Muscle layer of colon (tissue), 2 donors: ENCODE measurements around the gene C1orf105.

Source experiments
- H3K27ac ChIP-seq: one replicate; pipeline ENCODE4 v1.7.0; 2013; ENCODE audit warnings: low read depth, mild to moderate bottlenecking, low read length, moderate library complexity
- H3K27me3 ChIP-seq, 2 donors: one replicate each; pipeline ENCODE4 v1.7.0; 2013; ENCODE audit warnings: low read length in 2 of 2, mild to moderate bottlenecking in 2 of 2; ENCODE audit not compliant: insufficient read depth in 2 of 2, control insufficient read depth in 1 of 2
- H3K36me3 ChIP-seq: one replicate; pipeline ENCODE4 v1.7.0; 2013; ENCODE audit warnings: mild to moderate bottlenecking, low read length; ENCODE audit not compliant: insufficient read depth
- H3K4me1 ChIP-seq: one replicate; pipeline ENCODE4 v1.7.0; 2013; ENCODE audit warnings: mild to moderate bottlenecking, low read length; ENCODE audit not compliant: insufficient read depth
- H3K4me3 ChIP-seq, 2 donors: one replicate each; pipeline ENCODE4 v1.7.0; 2013; ENCODE audit warnings: low read length in 2 of 2, low read depth in 1 of 2, mild to moderate bottlenecking in 1 of 2, moderate library complexity in 1 of 2
- H3K9ac ChIP-seq: one replicate; pipeline ENCODE4 v1.7.0; 2013; ENCODE audit warnings: low read length
- H3K9me3 ChIP-seq: one replicate; pipeline ENCODE4 v1.7.0; 2013; ENCODE audit warnings: mild to moderate bottlenecking, low read length
- donor health status: abdominal sarcoma.
- donor health status: Adenocarcinoma of cecum.

Gene C1orf105

DNA sequence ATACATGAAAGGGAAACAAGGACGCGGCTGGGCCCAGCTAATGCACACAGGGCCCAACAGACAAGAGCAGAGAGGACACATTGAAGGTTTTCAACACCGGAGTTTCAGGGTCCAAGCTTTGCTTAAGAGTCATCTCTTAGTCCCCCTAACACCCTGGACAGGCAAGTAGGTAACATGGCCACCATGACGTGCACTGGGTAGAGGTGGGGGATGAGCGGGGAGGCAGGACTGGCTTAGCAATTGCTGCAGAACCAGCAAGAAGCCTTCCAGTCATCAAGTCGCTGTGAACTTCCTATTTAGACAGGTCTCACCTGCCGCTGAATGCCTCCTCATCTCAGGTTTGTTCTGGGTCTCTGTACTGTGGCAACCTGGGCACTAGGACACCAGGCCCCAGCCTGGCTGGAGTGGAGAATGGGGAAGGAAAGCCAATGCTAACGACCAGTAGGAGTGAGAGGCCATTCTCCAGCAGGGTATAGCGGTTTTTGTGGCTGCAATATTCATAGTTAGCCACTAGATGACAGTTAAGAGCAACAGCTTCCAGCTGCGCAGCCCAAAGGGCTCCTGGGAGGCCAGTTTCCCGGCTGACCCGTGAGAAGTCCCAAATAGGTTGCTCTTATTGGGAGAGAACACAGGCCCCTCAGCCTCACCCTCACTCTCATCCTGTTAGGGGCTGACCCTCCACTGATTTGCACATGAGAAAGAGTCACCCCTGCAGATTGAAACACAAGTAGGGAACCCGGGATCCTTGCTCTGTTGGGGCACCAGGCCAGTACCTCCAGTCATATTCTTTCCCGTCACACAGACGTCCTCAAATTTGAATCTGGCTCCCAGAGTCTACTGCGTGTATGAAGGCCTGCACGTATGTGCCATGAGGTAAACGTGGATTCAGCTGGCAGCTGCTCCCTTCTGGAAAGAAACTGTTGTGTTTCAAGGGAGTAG lies 29.4 kb downstream of the C1orf105 start:
- H3K4me3 ChIP-seq = peak overlapping the region; percentile 15 to 21
- no peaks in the 10 kb centered on the region for H3K9me3 ChIP-seq
- H3K27me3 ChIP-seq = no peaks in the 10 kb centered on the region
- H3K9ac ChIP-seq = no peak overlapping the region
- no peaks in the 10 kb centered on the region for H3K36me3 ChIP-seq
- no peak overlapping the region for H3K27ac ChIP-seq
- no peaks in the 10 kb centered on the region for H3K4me1 ChIP-seq

DNA sequence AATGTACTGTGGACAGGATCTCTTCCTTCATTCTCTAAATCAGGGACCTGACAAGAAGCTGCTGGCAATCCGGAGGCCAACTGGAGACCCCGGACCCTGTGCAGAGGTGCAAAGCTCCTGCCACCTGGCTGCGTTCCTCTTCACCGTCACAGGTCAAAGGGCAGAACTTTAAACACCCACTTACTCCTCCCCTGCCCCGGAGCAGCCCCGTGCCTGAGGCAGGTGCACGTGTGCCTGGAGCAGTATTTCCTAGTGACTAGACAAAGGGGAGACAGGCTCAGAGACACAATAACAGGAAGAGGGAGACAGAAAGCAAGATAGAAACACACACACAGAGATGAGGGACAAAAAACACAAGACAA lies 30.0 kb downstream of the C1orf105 start:
- Histone ChIP-seq H3K4me3 (peak overlapping the region in 1 of 2 donors; percentile 21), H3K9ac (no peak overlapping the region), H3K27ac (no peak overlapping the region)

DNA sequence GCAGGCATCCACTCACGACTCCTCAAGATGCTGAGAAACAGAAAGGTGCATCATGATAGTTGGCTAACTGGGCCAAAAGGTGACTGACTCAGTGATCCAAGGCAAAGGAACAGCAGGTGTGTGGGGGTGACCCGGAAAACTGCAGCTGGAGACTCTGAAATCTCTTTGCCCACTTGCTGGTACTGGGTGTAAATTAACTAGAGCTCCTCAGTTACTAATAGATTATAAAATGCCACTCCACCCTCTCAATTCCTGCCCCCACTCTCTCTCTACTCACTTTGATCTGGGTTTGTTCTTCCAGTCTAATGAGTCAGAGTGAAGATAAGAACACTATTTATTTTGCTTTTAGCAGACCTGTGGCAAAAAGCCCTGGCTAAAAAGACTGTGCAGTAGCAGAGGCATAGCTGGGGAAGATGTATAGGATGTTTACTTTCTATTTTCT lies 30.5 kb downstream of the C1orf105 start:
- no peaks in the 10 kb centered on the region for H3K4me1 ChIP-seq
- H3K36me3 ChIP-seq = no peaks in the 10 kb centered on the region
- H3K9me3 ChIP-seq = no peaks in the 10 kb centered on the region
- no peaks in the 10 kb centered on the region for H3K27me3 ChIP-seq
- no peak overlapping the region for H3K9ac ChIP-seq
- no peak overlapping the region for H3K4me3 ChIP-seq
- no peak overlapping the region for H3K27ac ChIP-seq

More for the DNA sequence above, 30.0 kb downstream of the C1orf105 start:
- H3K27me3 ChIP-seq = no peaks in the 10 kb centered on the region
- no peaks in the 10 kb centered on the region for H3K9me3 ChIP-seq
- no peaks in the 10 kb centered on the region for H3K36me3 ChIP-seq
- H3K4me1 ChIP-seq = no peaks in the 10 kb centered on the region

- H3K4me1 ChIP-seq = no peaks in the 10 kb centered on the region
- H3K9me3 ChIP-seq = no peaks in the 10 kb centered on the region
- H3K27ac ChIP-seq = no peak overlapping the region
- no peak overlapping the region for H3K9ac ChIP-seq
- no peaks in the 10 kb centered on the region for H3K27me3 ChIP-seq
- H3K4me3 ChIP-seq = no peak overlapping the region
- H3K36me3 ChIP-seq = no peaks in the 10 kb centered on the region
Observed at GRCh38 chr1:172452536-172453152, 32.2 kb downstream of the C1orf105 start.

DNA sequence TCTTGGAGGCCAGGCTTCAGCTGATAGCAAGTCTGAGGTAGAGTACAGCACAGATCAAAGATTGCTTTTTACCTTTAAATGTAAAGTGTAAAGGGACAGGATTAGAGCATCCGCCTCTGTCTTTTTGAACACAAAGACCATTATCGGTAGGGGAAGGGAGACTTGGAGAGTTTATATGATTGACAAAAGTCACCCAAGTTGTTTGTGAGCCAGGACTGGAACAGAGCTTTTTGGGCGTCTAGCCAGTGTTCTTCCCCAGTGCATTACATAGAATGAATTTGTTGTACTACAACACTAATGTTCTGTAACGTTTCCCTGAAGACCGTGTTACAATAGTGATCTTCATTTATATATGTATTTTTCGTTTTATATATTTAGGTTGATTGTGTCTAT lies 32.7 kb downstream of the C1orf105 start:
- H3K27ac ChIP-seq = no peak overlapping the region
- no peaks in the 10 kb centered on the region for H3K9me3 ChIP-seq
- H3K4me1 ChIP-seq = no peaks in the 10 kb centered on the region
- no peak overlapping the region for H3K9ac ChIP-seq
- no peaks in the 10 kb centered on the region for H3K36me3 ChIP-seq
- H3K27me3 ChIP-seq = no peaks in the 10 kb centered on the region
- no peak overlapping the region for H3K4me3 ChIP-seq

DNA sequence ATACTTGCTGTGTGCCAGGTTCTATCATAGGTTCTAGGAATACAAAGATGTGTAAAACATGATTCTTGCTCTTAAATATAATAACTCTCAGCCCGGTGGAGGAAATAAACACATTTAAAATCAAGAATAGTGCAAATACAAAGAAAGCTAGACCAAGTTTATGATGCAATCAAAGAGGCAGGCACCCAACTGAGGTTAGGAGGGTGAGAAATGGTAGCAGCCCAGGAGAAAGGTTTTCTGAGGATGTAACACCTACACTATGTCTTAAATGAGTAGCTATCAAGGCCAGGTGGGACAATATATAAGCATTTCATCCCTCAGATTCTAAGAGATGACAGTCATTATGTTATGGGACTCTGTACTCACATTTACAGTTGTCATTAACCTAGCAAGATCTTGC lies 33.1 kb downstream of the C1orf105 start:
- Histone ChIP-seq H3K4me1 (no peaks in the 10 kb centered on the region), H3K4me3 (no peak overlapping the region), H3K9ac (no peak overlapping the region), H3K27me3 (no peaks in the 10 kb centered on the region), H3K27ac (no peak overlapping the region), H3K36me3 (no peaks in the 10 kb centered on the region), H3K9me3 (no peaks in the 10 kb centered on the region)

DNA sequence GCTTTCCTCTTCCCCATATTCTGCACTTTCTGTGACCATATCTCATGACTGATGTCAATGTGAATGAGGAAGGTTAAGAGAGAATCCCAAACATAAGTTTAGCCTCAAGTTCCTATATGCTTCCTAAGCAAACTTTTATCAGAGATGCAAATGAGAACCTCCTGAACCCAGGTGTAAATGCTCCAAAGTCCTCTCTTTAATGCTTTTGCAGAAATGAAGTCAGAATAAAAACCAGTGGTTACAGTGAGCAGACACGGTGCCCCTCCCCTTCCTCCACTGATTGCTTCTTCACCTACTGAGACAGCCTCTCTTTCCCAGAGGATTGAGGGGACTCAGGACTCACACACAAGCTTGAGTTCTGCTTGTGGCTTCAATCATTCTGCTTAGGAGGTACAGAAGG lies 35.0 kb downstream of the C1orf105 start:
- H3K4me1 ChIP-seq = no peaks in the 10 kb centered on the region
- no peaks in the 10 kb centered on the region for H3K27me3 ChIP-seq
- H3K9me3 ChIP-seq = no peaks in the 10 kb centered on the region
- no peak overlapping the region for H3K27ac ChIP-seq
- H3K4me3 ChIP-seq = no peak overlapping the region
- H3K36me3 ChIP-seq = no peaks in the 10 kb centered on the region
- no peak overlapping the region for H3K9ac ChIP-seq

DNA sequence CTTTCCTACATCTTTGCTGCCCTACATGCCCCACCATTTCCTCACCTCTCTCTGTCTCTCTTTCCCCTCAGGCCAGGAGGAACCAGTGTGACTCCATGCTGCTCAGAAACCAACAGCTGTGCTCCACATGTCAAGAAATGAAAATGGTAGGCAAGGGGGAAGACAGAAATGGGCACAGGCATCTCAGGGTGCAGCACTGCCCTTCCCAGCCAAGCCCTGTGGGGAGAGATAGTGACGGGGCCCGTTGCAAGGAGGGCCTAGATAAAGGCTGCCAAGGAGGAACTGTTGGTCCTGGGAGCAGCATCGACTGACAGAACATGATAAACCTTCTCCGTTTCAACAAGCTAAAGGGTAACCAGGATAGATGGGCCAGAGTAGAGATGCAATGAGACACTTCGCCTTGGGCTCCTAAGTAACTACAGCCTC lies 35.9 kb downstream of the C1orf105 start:
- H3K9me3 ChIP-seq = no peaks in the 10 kb centered on the region
- no peak overlapping the region for H3K27ac ChIP-seq
- H3K4me1 ChIP-seq = no peaks in the 10 kb centered on the region
- H3K27me3 ChIP-seq = no peaks in the 10 kb centered on the region
- no peak overlapping the region for H3K4me3 ChIP-seq
- no peak overlapping the region for H3K9ac ChIP-seq
- no peaks in the 10 kb centered on the region for H3K36me3 ChIP-seq

DNA sequence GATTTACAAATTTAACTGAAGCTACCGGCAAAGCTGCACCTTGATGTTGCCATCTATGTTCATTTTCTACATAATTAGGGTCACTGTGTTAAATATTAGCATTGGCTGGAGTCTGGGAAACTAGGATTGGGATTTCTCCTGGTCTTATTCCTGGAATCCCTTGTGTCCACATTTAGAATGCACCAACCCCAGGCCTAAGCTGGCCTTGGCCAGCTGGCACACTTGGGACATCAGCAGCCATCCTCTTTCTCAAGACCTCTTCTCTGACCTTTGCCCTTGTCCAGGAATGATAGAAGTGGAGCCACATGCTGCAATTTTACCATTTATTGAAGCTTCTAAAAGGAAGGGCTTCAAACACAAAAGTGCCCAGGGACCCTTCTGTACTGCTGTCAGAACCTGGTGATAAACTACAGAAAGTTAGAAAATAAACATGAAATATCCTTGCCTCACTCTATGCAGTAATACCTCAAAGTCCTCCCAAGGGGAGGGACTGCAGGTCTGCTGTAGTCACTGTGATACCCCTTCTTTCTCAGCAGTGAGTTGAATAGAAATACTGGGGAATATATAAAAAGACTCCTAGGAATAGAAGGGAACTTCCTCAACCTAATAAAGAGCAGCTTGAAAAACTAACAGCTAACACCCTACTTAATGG lies 37.1 kb downstream of the C1orf105 start:
- Histone ChIP-seq H3K9ac (no peak overlapping the region), H3K4me3 (no peak overlapping the region), H3K27ac (no peak overlapping the region), H3K27me3 (no peaks in the 10 kb centered on the region), H3K9me3 (no peaks in the 10 kb centered on the region), H3K4me1 (no peaks in the 10 kb centered on the region), H3K36me3 (no peaks in the 10 kb centered on the region)

GRCh38 chr1:172460177-172460576 lies 39.7 kb downstream of the C1orf105 start:
- Histone ChIP-seq H3K4me1 (no peaks in the 10 kb centered on the region), H3K36me3 (no peaks in the 10 kb centered on the region), H3K9me3 (no peaks in the 10 kb centered on the region), H3K27ac (no peak overlapping the region), H3K27me3 (no peaks in the 10 kb centered on the region), H3K4me3 (no peak overlapping the region), H3K9ac (no peak overlapping the region)

- Histone ChIP-seq H3K9ac (no peak overlapping the region), H3K36me3 (no peaks in the 10 kb centered on the region), H3K27me3 (no peaks in the 10 kb centered on the region), H3K9me3 (no peaks in the 10 kb centered on the region), H3K4me3 (no peak overlapping the region), H3K27ac (no peak overlapping the region), H3K4me1 (no peaks in the 10 kb centered on the region)
Observed at GRCh38 chr1:172460887-172461315, 40.4 kb downstream of the C1orf105 start.
